GM10266 (cell line): ENCODE data around the gene ERAS.

Source experiments
- DNase-seq: peaks from one replicate; pipeline ENCODE4 v3.0.0; 2012; ENCODE audit errors: extremely low spot score
- TF ChIP-seq, protein P1 (sequence below): IDR thresholded peaks from 2 replicates; pipeline ENCODE4 v1.5.1; 2012; ENCODE audit warnings: mild to moderate bottlenecking, low read depth; ENCODE audit not compliant: control insufficient read depth, insufficient read depth; ENCODE audit errors: missing control alignments

ERAS gene

DNA sequence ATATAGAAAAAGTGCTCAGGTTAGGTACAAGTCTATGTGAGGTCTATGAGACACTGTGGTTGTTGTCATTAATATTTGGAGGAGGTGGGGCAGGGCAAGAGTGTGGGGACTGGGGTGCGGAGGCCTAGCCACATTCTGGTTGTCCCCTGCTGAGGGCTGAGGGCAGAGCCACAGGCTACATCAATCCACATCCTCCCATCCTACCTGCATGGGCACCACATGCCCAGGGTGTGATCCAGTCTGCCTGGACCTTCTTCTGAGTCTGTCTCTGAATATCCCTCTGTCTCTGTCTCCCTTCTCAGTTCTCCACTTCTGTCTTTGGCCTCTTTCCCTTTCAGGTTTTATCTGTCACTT is 41.1 kb upstream of the ERAS start:
- no peak for DNase-seq
- TF ChIP-seq, protein P1, sequence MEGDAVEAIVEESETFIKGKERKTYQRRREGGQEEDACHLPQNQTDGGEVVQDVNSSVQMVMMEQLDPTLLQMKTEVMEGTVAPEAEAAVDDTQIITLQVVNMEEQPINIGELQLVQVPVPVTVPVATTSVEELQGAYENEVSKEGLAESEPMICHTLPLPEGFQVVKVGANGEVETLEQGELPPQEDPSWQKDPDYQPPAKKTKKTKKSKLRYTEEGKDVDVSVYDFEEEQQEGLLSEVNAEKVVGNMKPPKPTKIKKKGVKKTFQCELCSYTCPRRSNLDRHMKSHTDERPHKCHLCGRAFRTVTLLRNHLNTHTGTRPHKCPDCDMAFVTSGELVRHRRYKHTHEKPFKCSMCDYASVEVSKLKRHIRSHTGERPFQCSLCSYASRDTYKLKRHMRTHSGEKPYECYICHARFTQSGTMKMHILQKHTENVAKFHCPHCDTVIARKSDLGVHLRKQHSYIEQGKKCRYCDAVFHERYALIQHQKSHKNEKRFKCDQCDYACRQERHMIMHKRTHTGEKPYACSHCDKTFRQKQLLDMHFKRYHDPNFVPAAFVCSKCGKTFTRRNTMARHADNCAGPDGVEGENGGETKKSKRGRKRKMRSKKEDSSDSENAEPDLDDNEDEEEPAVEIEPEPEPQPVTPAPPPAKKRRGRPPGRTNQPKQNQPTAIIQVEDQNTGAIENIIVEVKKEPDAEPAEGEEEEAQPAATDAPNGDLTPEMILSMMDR, result no peak

DNA sequence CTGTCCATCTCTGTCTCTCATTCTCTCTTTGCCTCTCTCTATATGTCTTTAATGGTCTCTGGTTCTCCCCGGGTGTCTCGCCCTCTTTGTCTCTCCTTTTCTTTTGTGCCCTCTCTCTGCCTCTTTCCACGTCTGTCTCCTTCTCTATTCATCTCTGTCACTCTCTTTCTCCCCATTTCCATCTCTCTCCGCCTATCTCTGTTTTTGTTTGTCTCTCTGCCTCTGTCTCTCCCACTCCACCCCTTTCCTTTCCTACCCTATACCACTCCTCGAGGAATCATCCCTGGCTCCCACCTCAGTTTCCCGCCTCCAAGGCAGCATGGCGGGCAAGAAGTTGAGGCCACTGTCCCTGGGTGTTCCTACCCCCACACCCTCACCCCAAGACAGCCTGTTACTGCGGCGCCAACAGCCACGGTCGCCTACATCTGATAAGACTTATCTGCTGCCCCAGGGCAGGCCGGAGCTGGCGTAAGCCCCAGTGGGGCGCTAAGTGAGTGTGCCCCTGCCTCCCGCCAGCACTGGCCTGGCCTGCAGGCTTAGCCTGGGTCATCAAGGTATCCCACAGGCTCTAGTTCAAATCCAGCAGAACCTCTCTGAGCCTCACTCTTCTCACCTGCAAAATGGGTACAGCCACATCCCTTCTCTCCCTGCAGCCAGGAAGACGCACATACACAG is 40.6 kb upstream of the ERAS start:
- TF ChIP-seq, protein P1, result no peak
- DNase-seq, result no peak

DNA sequence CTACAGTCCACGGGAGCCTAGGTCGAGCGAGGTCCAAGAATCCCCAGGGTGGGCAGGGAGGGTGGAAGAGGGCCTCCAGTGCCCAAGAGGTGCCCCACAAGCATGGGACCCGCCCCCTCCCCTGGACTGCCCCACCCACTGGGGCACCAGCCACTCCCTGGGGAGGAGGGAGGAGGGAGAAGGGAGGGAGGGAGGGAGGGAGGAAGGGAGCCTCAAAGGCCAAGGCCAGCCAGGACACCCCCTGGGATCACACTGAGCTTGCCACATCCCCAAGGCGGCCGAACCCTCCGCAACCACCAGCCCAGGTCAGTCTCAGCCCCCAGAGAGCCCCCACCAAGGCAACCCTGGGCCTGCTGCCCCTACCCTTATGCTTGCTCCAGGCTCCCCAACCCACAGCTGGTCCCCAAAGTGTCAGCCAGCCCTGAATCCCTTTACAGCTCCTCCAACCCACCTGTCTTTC is 39.9 kb upstream of the ERAS start, which contains the start of gene GATA1:
Gene GATA1, plus strand, starts transcription at position 250 of the 460 bp plus-strand sequence. CDS start 4,520 bp downstream, outside the sequence.
- DNase-seq, result no peak

DNA sequence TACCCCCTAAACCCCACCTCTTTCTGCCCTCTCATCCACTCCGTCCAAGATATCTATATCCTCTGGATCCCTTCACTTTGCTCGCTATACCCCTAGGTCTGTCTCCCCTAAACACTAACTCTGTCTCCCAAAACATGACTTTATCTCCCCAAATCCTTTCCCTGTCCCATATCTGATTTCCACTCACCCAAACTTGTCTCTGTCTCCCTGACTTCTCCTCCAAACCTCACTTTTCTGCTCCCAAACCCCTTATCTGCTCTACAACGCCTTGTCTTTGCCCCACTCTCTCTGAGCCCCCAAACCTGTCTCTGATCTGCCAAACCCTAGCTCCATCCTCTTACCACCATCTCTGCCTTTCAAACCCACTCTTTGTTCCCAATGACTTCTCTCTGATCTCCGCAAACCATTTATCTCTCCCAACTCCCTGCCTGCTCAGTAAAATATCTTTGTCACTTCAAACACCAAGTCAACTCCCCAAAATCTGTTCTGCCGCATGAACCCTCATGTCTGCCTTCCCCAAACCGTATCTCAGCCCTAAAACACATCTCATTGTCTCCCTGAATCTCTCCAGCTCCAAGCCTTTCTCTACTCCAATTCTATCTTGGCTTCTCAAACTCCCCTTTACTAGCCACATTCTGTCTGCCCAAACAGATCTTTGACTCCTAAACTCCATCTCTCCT is 39.3 kb upstream of the ERAS start:
- no peak for DNase-seq
- TF ChIP-seq, protein P1, result no peak

More for the DNA sequence above, 39.9 kb upstream of the ERAS start, which contains the start of gene GATA1:
- TF ChIP-seq, protein P1, result no peak

DNA sequence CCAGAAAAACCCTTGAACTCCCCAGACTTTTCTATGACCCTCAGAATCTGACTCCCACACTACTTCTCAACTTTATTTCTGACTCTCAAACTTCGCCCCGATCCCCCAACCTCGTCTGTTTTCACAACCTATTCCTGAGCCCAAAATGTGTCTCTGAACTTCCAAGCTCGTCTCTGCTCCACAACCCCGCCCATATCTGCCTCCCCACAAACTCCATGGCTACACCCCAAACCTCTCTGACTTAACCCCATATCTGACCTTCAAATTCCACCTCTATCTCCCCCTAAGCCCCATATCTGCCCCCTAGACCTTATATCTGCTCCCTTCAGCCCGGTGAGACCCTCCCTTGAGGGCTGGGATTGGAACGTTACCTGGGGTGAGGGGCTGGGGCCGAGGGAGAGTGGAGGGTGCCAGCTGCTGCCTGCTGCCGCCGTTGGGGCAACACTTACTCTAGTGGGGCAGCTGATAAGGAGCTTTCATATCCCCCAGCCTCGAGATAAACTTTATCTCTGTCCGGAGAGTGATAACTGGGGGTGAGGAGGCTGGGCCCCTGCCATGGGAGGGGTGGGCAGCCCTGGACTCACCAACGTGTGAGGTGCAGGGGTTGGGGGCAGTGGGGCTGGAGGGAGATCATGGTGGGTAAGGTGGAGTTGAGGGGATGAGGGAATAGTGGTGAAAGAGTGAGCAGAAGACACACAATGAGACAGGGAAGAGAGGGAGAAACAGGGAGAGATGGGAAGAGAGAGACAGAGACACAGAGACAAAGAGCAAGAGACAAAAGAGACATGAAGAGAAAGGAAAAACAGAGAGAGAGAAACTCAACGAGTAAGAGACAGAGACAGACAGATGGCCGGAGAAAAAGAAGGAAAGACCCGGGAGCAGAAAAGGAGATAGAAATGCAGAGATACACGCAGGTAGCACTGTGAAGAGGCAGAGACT is 38.5 kb upstream of the ERAS start:
- DNase-seq, result no peak
- TF ChIP-seq, protein P1, result no peak

DNA sequence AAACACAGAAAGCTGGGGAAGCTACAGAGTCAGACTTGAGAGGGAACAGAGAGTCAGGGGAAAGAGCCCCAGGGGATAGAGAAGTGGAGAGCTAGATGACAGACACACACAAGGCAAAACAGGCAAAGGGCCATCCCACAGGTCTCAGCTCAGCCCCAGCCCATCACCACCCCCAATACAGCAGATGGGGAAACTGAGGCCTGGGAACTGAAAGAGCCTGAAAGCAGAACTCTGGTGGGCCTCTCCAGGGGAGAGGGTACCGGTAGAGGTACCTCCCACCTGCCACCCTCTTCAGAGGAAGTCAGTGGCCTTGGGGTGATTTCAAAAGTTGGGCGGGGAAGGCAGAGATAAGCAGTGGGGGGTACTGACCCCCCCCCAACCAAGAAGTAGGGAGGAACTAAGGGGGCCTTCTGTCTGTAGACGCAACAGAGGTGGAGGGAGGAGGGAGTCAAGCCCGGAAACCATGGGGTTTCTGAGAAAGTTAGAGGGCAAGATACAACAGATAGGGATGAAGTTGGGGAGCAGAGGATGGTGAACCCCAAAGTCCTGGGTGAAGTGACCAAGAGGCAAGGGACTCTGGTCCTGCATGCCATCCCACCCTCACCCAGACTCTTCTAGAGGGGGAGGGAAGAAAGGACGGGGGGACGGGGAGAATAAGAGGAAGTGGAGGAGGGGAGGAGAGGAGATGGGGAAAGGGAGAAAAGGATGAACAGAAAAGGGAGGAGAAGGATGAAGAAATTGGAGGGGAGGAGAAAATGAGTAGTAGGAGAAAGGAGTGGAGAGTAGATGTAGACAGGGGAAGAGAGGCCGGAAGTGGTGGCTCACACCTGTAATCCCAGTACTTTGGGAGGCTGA is 36.7 kb upstream of the ERAS start:
- no peak for DNase-seq
- TF ChIP-seq, protein P1, result no peak
